K562 (cell line): ENCODE measurements around the gene SLC9B2. TPM values are rescaled to one million over a fixed set of nuclear protein-coding genes. Genes with fewer than 3 reads are reported as not detected.

Experiments used
- BRCA1 ChIP-seq, 2 experiments: fragments of 450-650 bp in 1 of 2; sonication (generic) in 1 of 2; formaldehyde crosslinking in 1 of 2; IDR thresholded peaks; 2 replicates each; pipeline versions ENCODE4 v1.5.0 to v1.6.1; 2017 to 2020; ENCODE audit warnings: mild to moderate bottlenecking in 1 of 2, missing genetic modification reagents in 1 of 2
- DACH1 ChIP-seq: fragments of 450-650 bp; IDR thresholded peaks from 2 replicates; pipeline ENCODE4 v1.6.1; 2018; ENCODE audit not compliant: partially characterized antibody
- EP300 ChIP-seq: IDR thresholded peaks from 2 replicates; pipeline ENCODE4 v1.6.1; 2012; ENCODE audit warnings: low read length, improper control_type of control experiment
- GABPB1 ChIP-seq: sonication (generic); formaldehyde crosslinking; IDR thresholded peaks from 2 replicates; pipeline ENCODE4 v1.8.0; 2022; ENCODE audit warnings: mild to moderate bottlenecking, missing genetic modification reagents
- HDAC6 ChIP-seq: IDR thresholded peaks from 2 replicates; pipeline ENCODE4 v1.6.1; 2012; ENCODE audit warnings: low read depth, mild to moderate bottlenecking, control low read depth, inconsistent platforms, low read length, moderate library complexity
- KAT8 ChIP-seq: fragments of 450-650 bp; IDR thresholded peaks from 2 replicates; pipeline ENCODE4 v1.6.1; 2016; ENCODE audit warnings: low read depth, mild to moderate bottlenecking
- POLR2AphosphoS2 ChIP-seq: IDR thresholded peaks from 2 replicates; pipeline ENCODE4 v1.6.1; 2012; ENCODE audit warnings: low read length, improper control_type of control experiment
- POLR2G ChIP-seq: fragments of 200-400 bp; formaldehyde crosslinking; IDR thresholded peaks from 2 replicates; pipeline ENCODE4 v1.6.1; 2017; ENCODE audit warnings: low read depth, mild to moderate bottlenecking, antibody characterized with exemption, low read length, moderate library complexity
- SMC3 ChIP-seq: conservative IDR thresholded peaks from 2 replicates; pipeline ENCODE4 v1.6.1; 2011; ENCODE audit warnings: low read depth, low read length, improper control_type of control experiment; ENCODE audit not compliant: insufficient read depth
- ZNF696 ChIP-seq: fragments of 250-450 bp; sonication (Bioruptor Pico); conservative IDR thresholded peaks from 2 replicates; pipeline ENCODE4 v1.4.0; 2020; ENCODE audit warnings: mild to moderate bottlenecking, moderate library complexity
- ZNF785 ChIP-seq: fragments of 250-450 bp; sonication (Bioruptor Pico); IDR thresholded peaks from 2 replicates; pipeline ENCODE4 v1.4.0; 2020; ENCODE audit warnings: mild to moderate bottlenecking
- polyA plus RNA-seq, 8 experiments: library from polyadenylated mRNA; depleted of rRNA in 4 of 8; stranded (reverse) in 5 of 8; unstranded in 3 of 8; fragments of >200 nt; fragmentation: Nextera tagmentation in 2 of 8; fragmentation: Illumina TruSeq in 1 of 8; extraction: Ambion mirVana in 2 of 8; extraction: Trizol in 1 of 8; gene quantifications; 2 replicates each; pipeline versions ENCODE4 v1.2.1 to v1.2.3, GENCODE V29; 2011 to 2014; ENCODE audit warnings: inconsistent platforms in 1 of 8, missing spikeins in 1 of 8
- total RNA-seq, 7 experiments: library from RNA; depleted of rRNA in 6 of 7; stranded (reverse); fragments of >200 nt in 6 of 7; fragmentation: Illumina TruSeq in 2 of 7; extraction: Trizol in 2 of 7; gene quantifications; 2 replicates each; pipeline versions ENCODE4 v1.2.1 to v1.2.3, GENCODE V29; 2011 to 2021; ENCODE audit warnings: low replicate concordance in 1 of 7
- TF ChIP-seq, protein P1 (sequence below): IDR thresholded peaks from 3 replicates; pipeline ENCODE4 v1.6.1; 2011; ENCODE audit warnings: borderline replicate concordance, mild to moderate bottlenecking, moderate library complexity; ENCODE audit not compliant: insufficient read length; ENCODE audit errors: extremely low read depth
- TF ChIP-seq, protein P2 (sequence below), 2 experiments: fragments of 450-650 bp in 1 of 2; sonication (generic) in 1 of 2; formaldehyde crosslinking in 1 of 2; IDR thresholded peaks in 1 of 2; conservative IDR thresholded peaks in 1 of 2; 2 replicates each; pipeline versions ENCODE4 v1.6.1 to v1.8.1; 2016 to 2023; ENCODE audit warnings: mild to moderate bottlenecking in 2 of 2, moderate library complexity in 2 of 2, inconsistent platforms in 1 of 2, missing genetic modification reagents in 1 of 2
- TF ChIP-seq, protein P3 (sequence below): fragments of 250-450 bp; sonication (Bioruptor Pico); IDR thresholded peaks from 2 replicates; pipeline ENCODE4 v1.8.0; 2021; ENCODE audit warnings: moderate library complexity, mild to moderate bottlenecking, inconsistent platforms
- TF ChIP-seq, protein P4 (sequence below): sonication (generic); formaldehyde crosslinking; IDR thresholded peaks from 2 replicates; pipeline ENCODE4 v1.8.0; 2023; ENCODE audit warnings: mild to moderate bottlenecking, missing genetic modification reagents
- TF ChIP-seq, protein P5 (sequence below): sonication (generic); formaldehyde crosslinking; IDR thresholded peaks from 2 replicates; pipeline ENCODE4 v1.9.0; 2022; ENCODE audit warnings: mild to moderate bottlenecking, missing genetic modification reagents

Gene SLC9B2
- total and polyA plus RNA-seq, 9 of the 15 experiments (the other 6 are each of a cell fraction or from before 2014, with no cell fraction given): 6.6 to 14.6 (median 11.4) TPM

DNA sequence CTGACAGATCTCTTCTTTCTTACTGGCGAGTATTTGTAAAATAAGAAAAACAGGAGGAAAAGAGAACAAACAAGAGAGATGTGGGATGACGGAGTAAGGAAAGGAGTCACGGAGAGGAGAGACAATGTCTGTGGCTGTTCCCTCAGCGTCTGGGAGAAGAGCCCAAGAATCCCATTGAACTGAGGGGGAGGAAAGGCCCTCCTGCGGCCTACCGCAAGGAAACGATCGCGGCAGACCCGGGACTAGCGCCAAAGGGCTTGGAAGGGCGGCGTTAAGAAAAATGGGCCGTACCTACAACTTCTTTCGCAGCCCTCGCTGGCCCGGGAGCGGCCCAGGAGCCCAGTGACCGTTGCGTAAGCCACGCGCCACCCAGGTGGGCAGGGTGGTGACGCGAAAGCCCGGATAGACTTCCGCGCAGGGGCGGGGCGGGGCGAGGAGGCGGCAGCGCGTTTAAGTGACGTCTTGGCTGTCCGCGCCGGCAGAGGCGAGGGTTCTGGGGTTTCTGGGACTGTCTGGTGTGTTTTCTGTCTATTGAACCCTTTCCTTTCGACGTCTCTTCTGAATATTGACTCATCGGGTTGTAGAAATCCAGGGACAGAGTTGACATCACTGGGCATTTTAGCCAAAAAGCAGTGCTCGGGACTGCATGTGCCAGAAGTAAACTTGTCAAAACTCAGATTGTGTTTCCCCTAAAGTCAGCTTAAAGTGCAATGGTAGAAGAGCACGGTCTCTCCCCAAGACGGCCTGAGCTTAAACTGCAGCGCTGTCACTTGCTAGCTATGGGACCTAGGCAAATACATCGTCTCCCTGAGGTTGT lies 57.0 kb downstream of the SLC9B2 start, which contains the start of gene SLC9B1 (continued):
- TF ChIP-seq, protein P1, sequence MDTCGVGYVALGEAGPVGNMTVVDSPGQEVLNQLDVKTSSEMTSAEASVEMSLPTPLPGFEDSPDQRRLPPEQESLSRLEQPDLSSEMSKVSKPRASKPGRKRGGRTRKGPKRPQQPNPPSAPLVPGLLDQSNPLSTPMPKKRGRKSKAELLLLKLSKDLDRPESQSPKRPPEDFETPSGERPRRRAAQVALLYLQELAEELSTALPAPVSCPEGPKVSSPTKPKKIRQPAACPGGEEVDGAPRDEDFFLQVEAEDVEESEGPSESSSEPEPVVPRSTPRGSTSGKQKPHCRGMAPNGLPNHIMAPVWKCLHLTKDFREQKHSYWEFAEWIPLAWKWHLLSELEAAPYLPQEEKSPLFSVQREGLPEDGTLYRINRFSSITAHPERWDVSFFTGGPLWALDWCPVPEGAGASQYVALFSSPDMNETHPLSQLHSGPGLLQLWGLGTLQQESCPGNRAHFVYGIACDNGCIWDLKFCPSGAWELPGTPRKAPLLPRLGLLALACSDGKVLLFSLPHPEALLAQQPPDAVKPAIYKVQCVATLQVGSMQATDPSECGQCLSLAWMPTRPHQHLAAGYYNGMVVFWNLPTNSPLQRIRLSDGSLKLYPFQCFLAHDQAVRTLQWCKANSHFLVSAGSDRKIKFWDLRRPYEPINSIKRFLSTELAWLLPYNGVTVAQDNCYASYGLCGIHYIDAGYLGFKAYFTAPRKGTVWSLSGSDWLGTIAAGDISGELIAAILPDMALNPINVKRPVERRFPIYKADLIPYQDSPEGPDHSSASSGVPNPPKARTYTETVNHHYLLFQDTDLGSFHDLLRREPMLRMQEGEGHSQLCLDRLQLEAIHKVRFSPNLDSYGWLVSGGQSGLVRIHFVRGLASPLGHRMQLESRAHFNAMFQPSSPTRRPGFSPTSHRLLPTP: no peak
- TF ChIP-seq, protein P2, sequence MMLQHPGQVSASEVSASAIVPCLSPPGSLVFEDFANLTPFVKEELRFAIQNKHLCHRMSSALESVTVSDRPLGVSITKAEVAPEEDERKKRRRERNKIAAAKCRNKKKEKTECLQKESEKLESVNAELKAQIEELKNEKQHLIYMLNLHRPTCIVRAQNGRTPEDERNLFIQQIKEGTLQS (IDR thresholded peaks at IDR 0.05): peak; percentile 91
- TF ChIP-seq, protein P2 (CRISPR knock-in tag; conservative IDR thresholded peaks at IDR 0.05): 0 out of 2 replicates have a peak, but pooled peaks have one; percentile 53
- TF ChIP-seq POLR2G (peak; percentile 95), GABPB1 (peak; percentile 75; the same call in 1 of the 2 replicates), ZNF696 (CRISPR knock-in tag) (no peak), KAT8 (no peak), BRCA1 (IDR thresholded peaks at IDR 0.05) (no peak), BRCA1 (CRISPR knock-in tag; IDR thresholded peaks at IDR 0.05) (no peak), HDAC6 (no peak), POLR2AphosphoS2 (no peak), ZNF785 (CRISPR knock-in tag) (no peak), DACH1 (peak; percentile 61), SMC3 (0 out of 2 replicates have a peak, but pooled peaks have one; percentile 9), EP300 (peak; percentile 59; the same call in 1 of the 2 replicates)
- TF ChIP-seq, protein P3, sequence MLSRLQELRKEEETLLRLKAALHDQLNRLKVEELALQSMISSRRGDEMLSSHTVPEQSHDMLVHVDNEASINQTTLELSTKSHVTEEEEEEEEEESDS (CRISPR knock-in tag): no peak
- TF ChIP-seq, protein P4, sequence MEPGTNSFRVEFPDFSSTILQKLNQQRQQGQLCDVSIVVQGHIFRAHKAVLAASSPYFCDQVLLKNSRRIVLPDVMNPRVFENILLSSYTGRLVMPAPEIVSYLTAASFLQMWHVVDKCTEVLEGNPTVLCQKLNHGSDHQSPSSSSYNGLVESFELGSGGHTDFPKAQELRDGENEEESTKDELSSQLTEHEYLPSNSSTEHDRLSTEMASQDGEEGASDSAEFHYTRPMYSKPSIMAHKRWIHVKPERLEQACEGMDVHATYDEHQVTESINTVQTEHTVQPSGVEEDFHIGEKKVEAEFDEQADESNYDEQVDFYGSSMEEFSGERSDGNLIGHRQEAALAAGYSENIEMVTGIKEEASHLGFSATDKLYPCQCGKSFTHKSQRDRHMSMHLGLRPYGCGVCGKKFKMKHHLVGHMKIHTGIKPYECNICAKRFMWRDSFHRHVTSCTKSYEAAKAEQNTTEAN (CRISPR knock-in tag): no peak
- TF ChIP-seq, protein P5, sequence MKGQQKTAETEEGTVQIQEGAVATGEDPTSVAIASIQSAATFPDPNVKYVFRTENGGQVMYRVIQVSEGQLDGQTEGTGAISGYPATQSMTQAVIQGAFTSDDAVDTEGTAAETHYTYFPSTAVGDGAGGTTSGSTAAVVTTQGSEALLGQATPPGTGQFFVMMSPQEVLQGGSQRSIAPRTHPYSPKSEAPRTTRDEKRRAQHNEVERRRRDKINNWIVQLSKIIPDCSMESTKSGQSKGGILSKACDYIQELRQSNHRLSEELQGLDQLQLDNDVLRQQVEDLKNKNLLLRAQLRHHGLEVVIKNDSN (CRISPR knock-in tag): peak; percentile 58
